Neural progenitor cell (in vitro differentiated cells): Measurements from ENCODE around the gene VWA3B. TPM values are rescaled to one million over a fixed set of nuclear protein-coding genes. Genes with fewer than 3 reads are reported as not detected.

ENCODE experiments used
- DNase-seq: peaks from one replicate; pipeline ENCODE4 v3.0.0-alpha.2; 2016; ENCODE audit warnings: low spot score
- H2AFZ ChIP-seq: fragments of 200-600 bp; sonication (generic); replicated peaks from 2 replicates; pipeline ENCODE4 v1.6.1; 2016; ENCODE audit warnings: antibody characterized with exemption
- H3F3A ChIP-seq: fragments of 200-600 bp; sonication (generic); 2 replicates; pipeline ENCODE4 v1.6.1; 2016; ENCODE audit warnings: antibody characterized with exemption, low read depth
- H3K27ac ChIP-seq: fragments of 200-600 bp; sonication (generic); 2 replicates; pipeline ENCODE4 v1.5.1; 2016; ENCODE audit warnings: mild to moderate bottlenecking
- H3K27me3 ChIP-seq: fragments of 200-600 bp; sonication (generic); 2 replicates; pipeline ENCODE4 v1.6.1; 2016; ENCODE audit warnings: mild to moderate bottlenecking, moderate library complexity
- H3K36me3 ChIP-seq: fragments of 200-600 bp; sonication (generic); 2 replicates; pipeline ENCODE4 v1.5.1; 2016
- H3K4me1 ChIP-seq: fragments of 200-600 bp; sonication (generic); 2 replicates; pipeline ENCODE4 v1.6.1; 2016; ENCODE audit warnings: mixed run types
- H3K4me2 ChIP-seq: fragments of 200-600 bp; sonication (generic); 2 replicates; pipeline ENCODE4 v1.6.1; 2016
- H3K4me3 ChIP-seq: fragments of 200-600 bp; sonication (generic); 2 replicates; pipeline ENCODE4 v1.5.1; 2016
- H3K79me2 ChIP-seq: fragments of 200-600 bp; sonication (generic); 2 replicates; pipeline ENCODE4 v1.6.1; 2016; ENCODE audit warnings: low read depth
- H3K9ac ChIP-seq: fragments of 200-600 bp; sonication (generic); 2 replicates; pipeline ENCODE4 v1.6.1; 2016
- H3K9me3 ChIP-seq: fragments of 200-600 bp; sonication (generic); 2 replicates; pipeline ENCODE4 v1.5.1; 2016; ENCODE audit warnings: low read depth
- H4K20me1 ChIP-seq: fragments of 200-600 bp; sonication (generic); 2 replicates; pipeline ENCODE4 v1.6.1; 2016; ENCODE audit warnings: low read depth
- H3K27ac Mint-ChIP-seq: 3 replicates; pipeline ENCODE4 v1.8.0; 2021; ENCODE audit warnings: mixed read lengths
- H3K27me3 Mint-ChIP-seq: 2 replicates; pipeline ENCODE4 v1.8.0; 2022; ENCODE audit warnings: low read depth, mild to moderate bottlenecking, inconsistent platforms, moderate library complexity, mixed read lengths; ENCODE audit not compliant: insufficient read depth
- H3K36me3 Mint-ChIP-seq: 3 replicates; pipeline ENCODE4 v1.8.0; 2021; ENCODE audit warnings: mixed read lengths
- H3K4me1 Mint-ChIP-seq: 3 replicates; pipeline ENCODE4 v1.8.0; 2021; ENCODE audit warnings: mixed read lengths
- H3K4me3 Mint-ChIP-seq: 3 replicates; pipeline ENCODE4 v1.8.0; 2021; ENCODE audit warnings: mild to moderate bottlenecking, moderate library complexity, mixed read lengths
- H3K9me3 Mint-ChIP-seq: 3 replicates; pipeline ENCODE4 v1.8.0; 2020; ENCODE audit warnings: mixed read lengths
- CTCF ChIP-seq: fragments of 200-600 bp; sonication (generic); IDR thresholded peaks from 2 replicates; pipeline ENCODE4 v1.5.1; 2017; ENCODE audit warnings: antibody characterized with exemption, mild to moderate bottlenecking
- EZH2 ChIP-seq: fragments of 200-600 bp; sonication (generic); IDR thresholded peaks from 2 replicates; pipeline ENCODE4 v1.6.1; 2017; ENCODE audit warnings: antibody characterized with exemption, mild to moderate bottlenecking, moderate library complexity
- EZH2phosphoT487 ChIP-seq: fragments of 200-600 bp; sonication (generic); IDR thresholded peaks from 2 replicates; pipeline ENCODE4 v1.6.1; 2017; ENCODE audit warnings: antibody characterized with exemption
- total RNA-seq: library from RNA; depleted of rRNA; stranded (reverse); fragments of >200 nt; gene quantifications from 2 replicates; pipeline ENCODE4 v1.2.3, GENCODE V29; 2015; ENCODE audit warnings: low replicate concordance

The VWA3B gene
- total RNA-seq, 1 donor from 2014 or later, result not detected

GRCh38 chr2:98324181-98324580 is 237.2 kb downstream of the VWA3B start:
- H3K9ac ChIP-seq, result no peak overlapping the region
- H3K4me3 ChIP-seq, result no peak overlapping the region
- DNase-seq, result no peak
- TF ChIP-seq EZH2phosphoT487 (no peak), CTCF (no peak), EZH2 (no peak)
- no peaks in the 10 kb centered on the region for H3K79me2 ChIP-seq
- H3K9me3 Mint-ChIP-seq, result peaks cover 52% of the 10 kb centered on the region
- no peak overlapping the region for H3K4me2 ChIP-seq
- H3K36me3 ChIP-seq, result no peaks in the 10 kb centered on the region
- H3F3A ChIP-seq, result no peaks in the 10 kb centered on the region
- no peaks in the 10 kb centered on the region for H3K4me1 Mint-ChIP-seq
- H3K27ac ChIP-seq, result no peak overlapping the region
- peaks cover 11% of the 10 kb centered on the region for H3K9me3 ChIP-seq
- H4K20me1 ChIP-seq, result no peaks in the 10 kb centered on the region
- H3K4me1 ChIP-seq, result no peaks in the 10 kb centered on the region
- H3K27me3 ChIP-seq, result no peaks in the 10 kb centered on the region
- H3K27ac Mint-ChIP-seq, result no peak overlapping the region
- no peak overlapping the region for H2AFZ ChIP-seq
- peaks cover 8% of the 10 kb centered on the region for H3K36me3 Mint-ChIP-seq
- H3K27me3 Mint-ChIP-seq, result peaks cover 7% of the 10 kb centered on the region
- no peak overlapping the region for H3K4me3 Mint-ChIP-seq

- peaks cover 8% of the 10 kb centered on the region for H3K9me3 ChIP-seq
- H3K27me3 ChIP-seq, result no peaks in the 10 kb centered on the region
- no peak overlapping the region for H3K27ac ChIP-seq
- DNase-seq, result no peak
- no peak overlapping the region for H3K4me2 ChIP-seq
- no peaks in the 10 kb centered on the region for H3K4me1 ChIP-seq
- Mint-ChIP-seq H3K4me3 (no peak overlapping the region), H3K27me3 (peaks cover 3% of the 10 kb centered on the region), H3K27ac (no peak overlapping the region), H3K9me3 (peaks cover 35% of the 10 kb centered on the region), H3K4me1 (peaks cover 12% of the 10 kb centered on the region), H3K36me3 (peaks cover 3% of the 10 kb centered on the region)
- no peaks in the 10 kb centered on the region for H3K79me2 ChIP-seq
- no peaks in the 10 kb centered on the region for H4K20me1 ChIP-seq
- no peak for TF ChIP-seq CTCF
- no peak for TF ChIP-seq EZH2phosphoT487
- no peak for TF ChIP-seq EZH2
- H3K36me3 ChIP-seq, result no peaks in the 10 kb centered on the region
- H3K4me3 ChIP-seq, result no peak overlapping the region
- H3F3A ChIP-seq, result no peaks in the 10 kb centered on the region
- no peak overlapping the region for H2AFZ ChIP-seq
- no peak overlapping the region for H3K9ac ChIP-seq
Observed at GRCh38 chr2:98327776-98328175, 240.8 kb downstream of the VWA3B start.

GRCh38 chr2:98329549-98329948 is 242.6 kb downstream of the VWA3B start:
- Mint-ChIP-seq H3K4me3 (no peak overlapping the region), H3K9me3 (peaks cover 24% of the 10 kb centered on the region), H3K4me1 (peaks cover 28% of the 10 kb centered on the region), H3K27ac (no peak overlapping the region), H3K27me3 (peaks cover 6% of the 10 kb centered on the region), H3K36me3 (peaks cover 3% of the 10 kb centered on the region)
- Histone ChIP-seq H3K4me1 (peaks cover 10% of the 10 kb centered on the region), H3K79me2 (no peaks in the 10 kb centered on the region), H3K36me3 (no peaks in the 10 kb centered on the region), H3K4me3 (no peak overlapping the region), H3F3A (no peaks in the 10 kb centered on the region), H2AFZ (no peak overlapping the region), H3K9ac (no peak overlapping the region), H3K27ac (no peak overlapping the region), H3K9me3 (peaks cover 5% of the 10 kb centered on the region), H3K27me3 (no peaks in the 10 kb centered on the region), H4K20me1 (no peaks in the 10 kb centered on the region), H3K4me2 (no peak overlapping the region)
- no peak for DNase-seq
- no peak for TF ChIP-seq CTCF
- no peak for TF ChIP-seq EZH2phosphoT487
- TF ChIP-seq EZH2, result no peak
